Smooth muscle cell (in vitro differentiated cells): ENCODE data around the gene TIGIT. TPM values are rescaled to one million over a fixed set of nuclear protein-coding genes. Genes with fewer than 3 reads are reported as not detected.

ENCODE experiments used
- DNase-seq: peaks from one replicate; lab custom pipeline; 2025; ENCODE audit not compliant: unreplicated experiment; lab: John Stamatoyannopoulos, UW
- H2AFZ ChIP-seq: fragments of 200-600 bp; sonication (generic); 2 replicates; pipeline ENCODE4 v1.6.0; 2016; ENCODE audit warnings: antibody characterized with exemption, low read depth, mild to moderate bottlenecking
- H3F3A ChIP-seq: fragments of 200-600 bp; sonication (generic); 2 replicates; pipeline ENCODE4 v1.6.0; 2017; ENCODE audit warnings: antibody characterized with exemption, low read depth
- H3K27ac ChIP-seq: fragments of 200-600 bp; sonication (generic); 2 replicates; pipeline ENCODE4 v1.5.1; 2016; ENCODE audit warnings: low read depth, mild to moderate bottlenecking
- H3K27me3 ChIP-seq: fragments of 200-600 bp; sonication (generic); 2 replicates; pipeline ENCODE4 v1.6.1; 2016; ENCODE audit warnings: low read depth, mild to moderate bottlenecking
- H3K36me3 ChIP-seq: fragments of 200-600 bp; sonication (generic); 2 replicates; pipeline ENCODE4 v1.5.1; 2016; ENCODE audit warnings: low read depth
- H3K4me1 ChIP-seq: fragments of 200-600 bp; sonication (generic); 2 replicates; pipeline ENCODE4 v1.5.1; 2016; ENCODE audit warnings: low read depth
- H3K4me2 ChIP-seq: fragments of 200-600 bp; sonication (generic); 2 replicates; pipeline ENCODE4 v1.6.0; 2016; ENCODE audit warnings: mild to moderate bottlenecking
- H3K4me3 ChIP-seq: fragments of 200-600 bp; sonication (generic); 2 replicates; pipeline ENCODE4 v1.5.1; 2016; ENCODE audit warnings: mild to moderate bottlenecking
- H3K79me2 ChIP-seq: fragments of 200-600 bp; sonication (generic); 2 replicates; pipeline ENCODE4 v1.6.0; 2016; ENCODE audit warnings: low read depth, mild to moderate bottlenecking
- H3K9ac ChIP-seq: fragments of 200-600 bp; sonication (generic); 2 replicates; pipeline ENCODE4 v1.6.0; 2016; ENCODE audit warnings: low read depth
- H3K9me3 ChIP-seq: fragments of 200-600 bp; sonication (generic); replicated peaks from 2 replicates; pipeline ENCODE4 v1.5.1; 2016; ENCODE audit warnings: low read depth
- H4K20me1 ChIP-seq: fragments of 200-600 bp; sonication (generic); 2 replicates; pipeline ENCODE4 v1.6.0; 2016; ENCODE audit warnings: low read depth
- WGBS: methylation state at CpG from one replicate; pipeline ENCODE4 v1.1.7; 2016; ENCODE audit warnings: low lambda C conversion rate; 5-methylcytosine and 5-hydroxymethylcytosine counted together
- polyA plus RNA-seq: library from polyadenylated mRNA; unstranded; fragments of >200 nt; fragmentation: Nextera tagmentation; extraction: Ambion mirVana; gene quantifications from 2 replicates; pipeline ENCODE4 v1.2.1, GENCODE V29; 2016
- total RNA-seq: library from RNA; depleted of rRNA; stranded (reverse); fragments of >200 nt; gene quantifications from 2 replicates; pipeline ENCODE4 v1.2.3, GENCODE V29; 2014
- TF ChIP-seq, protein P1 (sequence below): fragments of 200-600 bp; sonication (generic); IDR thresholded peaks from 2 replicates; pipeline ENCODE4 v1.5.1; 2017; ENCODE audit warnings: borderline replicate concordance, mild to moderate bottlenecking, antibody characterized with exemption; ENCODE audit not compliant: insufficient read depth, poor library complexity, severe bottlenecking

Gene TIGIT
- total and polyA plus RNA-seq, 2 experiments from 2014 or later = not detected

DNA sequence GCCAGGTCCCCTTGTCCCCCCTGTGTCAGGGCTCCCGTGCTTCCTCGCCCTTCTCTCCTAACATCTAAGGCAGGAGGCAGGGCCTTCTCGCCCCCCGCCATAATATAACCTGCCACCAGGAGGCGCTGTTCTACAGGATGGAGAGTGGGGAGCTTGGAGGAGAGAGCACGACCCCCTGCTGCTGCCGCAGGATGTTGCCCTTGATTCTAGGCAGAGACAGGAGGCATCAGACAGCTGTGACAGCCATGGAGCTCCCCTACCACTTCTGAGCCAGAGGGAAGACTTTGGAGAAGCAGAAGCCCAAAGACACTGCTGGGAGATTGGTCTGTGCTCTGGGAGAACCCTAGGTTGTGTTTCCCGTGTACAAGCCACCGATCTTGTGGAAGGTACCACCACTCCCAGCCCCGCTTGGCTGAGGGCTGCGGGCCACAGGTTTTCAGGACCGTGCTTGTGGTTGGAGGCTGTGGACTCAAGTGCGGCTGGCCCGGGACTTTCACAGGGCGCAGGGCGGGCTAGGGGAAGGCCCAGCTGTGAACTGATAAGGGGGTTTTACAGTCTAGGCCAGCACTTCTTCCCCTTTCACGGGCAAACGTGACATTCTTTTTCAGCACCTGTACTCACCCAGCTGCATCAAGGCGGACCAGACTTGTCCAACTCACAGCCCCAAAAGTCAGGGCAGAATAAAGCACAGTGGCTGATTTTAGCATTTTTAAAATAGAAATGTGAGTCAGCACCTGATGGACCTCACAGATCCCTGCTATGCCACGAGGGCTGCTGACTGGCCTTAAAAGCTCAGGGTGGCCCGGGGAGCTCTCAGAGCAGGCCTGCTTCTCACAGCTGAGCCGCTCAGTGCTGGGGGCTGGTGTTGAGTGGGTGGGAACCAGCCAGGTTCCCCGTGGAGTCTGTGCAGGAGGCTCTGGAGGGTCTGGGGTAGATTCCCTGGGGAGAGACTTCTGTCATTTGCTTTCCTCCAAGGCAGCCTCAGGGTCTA is 2.6 kb upstream of the TIGIT start:
- H3F3A ChIP-seq = no peaks in the 10 kb centered on the region
- H3K36me3 ChIP-seq = no peaks in the 10 kb centered on the region
- no peak overlapping the region for H3K4me3 ChIP-seq
- WGBS = 59% methylated on average over 23 of the region's 23 CpGs
- H3K9me3 ChIP-seq = no peaks in the 10 kb centered on the region
- H2AFZ ChIP-seq = no peak overlapping the region
- TF ChIP-seq, protein P1, sequence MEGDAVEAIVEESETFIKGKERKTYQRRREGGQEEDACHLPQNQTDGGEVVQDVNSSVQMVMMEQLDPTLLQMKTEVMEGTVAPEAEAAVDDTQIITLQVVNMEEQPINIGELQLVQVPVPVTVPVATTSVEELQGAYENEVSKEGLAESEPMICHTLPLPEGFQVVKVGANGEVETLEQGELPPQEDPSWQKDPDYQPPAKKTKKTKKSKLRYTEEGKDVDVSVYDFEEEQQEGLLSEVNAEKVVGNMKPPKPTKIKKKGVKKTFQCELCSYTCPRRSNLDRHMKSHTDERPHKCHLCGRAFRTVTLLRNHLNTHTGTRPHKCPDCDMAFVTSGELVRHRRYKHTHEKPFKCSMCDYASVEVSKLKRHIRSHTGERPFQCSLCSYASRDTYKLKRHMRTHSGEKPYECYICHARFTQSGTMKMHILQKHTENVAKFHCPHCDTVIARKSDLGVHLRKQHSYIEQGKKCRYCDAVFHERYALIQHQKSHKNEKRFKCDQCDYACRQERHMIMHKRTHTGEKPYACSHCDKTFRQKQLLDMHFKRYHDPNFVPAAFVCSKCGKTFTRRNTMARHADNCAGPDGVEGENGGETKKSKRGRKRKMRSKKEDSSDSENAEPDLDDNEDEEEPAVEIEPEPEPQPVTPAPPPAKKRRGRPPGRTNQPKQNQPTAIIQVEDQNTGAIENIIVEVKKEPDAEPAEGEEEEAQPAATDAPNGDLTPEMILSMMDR = peak; percentile 65
- H4K20me1 ChIP-seq = no peaks in the 10 kb centered on the region
- no peaks in the 10 kb centered on the region for H3K79me2 ChIP-seq
- no peak overlapping the region for H3K4me2 ChIP-seq
- DNase-seq = peak; percentile 2
- H3K4me1 ChIP-seq = no peaks in the 10 kb centered on the region
- H3K9ac ChIP-seq = no peak overlapping the region
- no peaks in the 10 kb centered on the region for H3K27me3 ChIP-seq
- no peak overlapping the region for H3K27ac ChIP-seq

DNA sequence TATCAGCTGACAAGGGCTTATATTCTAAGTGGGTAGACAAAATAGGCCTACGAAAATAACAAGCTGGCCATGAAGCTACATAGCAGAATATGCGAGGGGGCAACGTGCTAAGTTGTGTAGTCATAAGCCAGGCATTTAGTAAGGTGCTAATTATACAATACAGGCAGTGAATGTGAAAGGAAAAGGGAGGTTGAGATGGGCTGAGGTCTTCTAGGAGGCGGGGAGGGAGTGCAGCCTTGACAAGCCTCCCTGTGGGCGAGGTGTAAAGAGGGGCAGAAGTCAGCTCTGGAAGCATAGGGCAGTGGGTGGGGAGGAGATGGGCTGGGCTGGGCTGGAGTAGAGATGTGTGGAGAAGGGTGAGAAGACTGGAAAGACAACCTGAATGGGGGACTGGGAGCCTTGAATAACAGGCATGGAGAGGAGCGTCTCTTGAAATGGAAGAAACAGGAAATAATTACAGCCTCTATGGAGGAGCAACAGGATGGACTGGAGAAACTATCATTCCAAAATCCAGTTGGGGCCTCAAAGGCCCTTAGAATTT is 1.2 kb downstream of the TIGIT start:
- Histone ChIP-seq H3F3A (no peaks in the 10 kb centered on the region), H3K4me1 (no peaks in the 10 kb centered on the region), H3K79me2 (no peaks in the 10 kb centered on the region), H3K9me3 (no peaks in the 10 kb centered on the region), H3K4me3 (no peak overlapping the region), H4K20me1 (no peaks in the 10 kb centered on the region), H3K36me3 (no peaks in the 10 kb centered on the region), H3K27me3 (no peaks in the 10 kb centered on the region), H3K4me2 (no peak overlapping the region), H3K9ac (no peak overlapping the region), H2AFZ (no peak overlapping the region), H3K27ac (no peak overlapping the region)
- TF ChIP-seq, protein P1 = no peak
- 82% methylated on average over 6 of the region's 6 CpGs for WGBS
- DNase-seq = no peak

DNA sequence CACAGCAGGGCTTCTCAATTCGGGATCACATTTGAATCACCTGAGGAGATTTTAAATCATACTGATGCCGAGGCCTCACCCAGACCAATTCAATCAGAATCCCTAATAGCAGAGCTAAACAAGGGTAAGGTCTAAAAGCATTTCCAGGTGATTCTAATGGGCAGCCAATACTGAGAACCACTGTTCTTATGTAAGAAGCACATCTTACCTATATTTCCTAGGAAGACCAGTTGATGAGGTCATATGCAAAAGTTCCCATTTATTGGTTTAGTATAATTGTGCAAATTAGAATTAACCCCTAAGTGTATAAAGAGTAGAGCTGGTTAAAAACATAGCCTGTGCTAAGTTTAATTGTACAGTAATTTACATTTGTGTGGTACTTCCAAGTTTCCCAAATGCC is 2.1 kb downstream of the TIGIT start:
- Histone ChIP-seq H3K27ac (no peak overlapping the region), H3K4me3 (no peak overlapping the region), H4K20me1 (no peaks in the 10 kb centered on the region), H2AFZ (no peak overlapping the region), H3F3A (no peaks in the 10 kb centered on the region), H3K79me2 (no peaks in the 10 kb centered on the region), H3K4me1 (no peaks in the 10 kb centered on the region), H3K9me3 (no peaks in the 10 kb centered on the region), H3K27me3 (no peaks in the 10 kb centered on the region), H3K36me3 (no peaks in the 10 kb centered on the region), H3K9ac (no peak overlapping the region), H3K4me2 (no peak overlapping the region)
- TF ChIP-seq, protein P1 = no peak
- WGBS = 89% methylated on average over 2 of the region's 2 CpGs
- no peak for DNase-seq
